GM18520 (cell line): ENCODE measurements around the gene CELA2B.
"Not testable (repeated sequence)": the region's sequence is repeated elsewhere in the genome, so short reads cannot be mapped to it uniquely, and the experiment has no call there.

Experiments
- ATAC-seq: cut with Tn5 transposase; IDR thresholded peaks from one replicate; pipeline ENCODE4 v1.9.1; 2021; ENCODE audit not compliant: unreplicated experiment

The CELA2B gene

GRCh38 chr1:15465674-15466073 is 10.2 kb upstream of the CELA2B start:
- ATAC-seq = no peak

- not testable (repeated sequence) for ATAC-seq
These were observed 8.8 kb upstream of the CELA2B start for GRCh38 chr1:15466955-15467625.

- no peak for ATAC-seq
These were observed 7.8 kb upstream of the CELA2B start for GRCh38 chr1:15468145-15468544.

GRCh38 chr1:15469361-15469760 is 6.5 kb upstream of the CELA2B start:
- no peak for ATAC-seq

GRCh38 chr1:15469821-15470448 is 6.0 kb upstream of the CELA2B start:
- ATAC-seq = not testable (repeated sequence)

GRCh38 chr1:15471067-15471466 is 4.8 kb upstream of the CELA2B start:
- ATAC-seq = not testable (repeated sequence)

GRCh38 chr1:15471723-15472122 is 4.2 kb upstream of the CELA2B start:
- ATAC-seq = not testable (repeated sequence)

GRCh38 chr1:15472587-15472986 is 3.3 kb upstream of the CELA2B start:
- no peak for ATAC-seq

GRCh38 chr1:15476927-15477326 is 1.0 kb downstream of the CELA2B start:
- no peak for ATAC-seq

GRCh38 chr1:15477646-15478212 is 1.8 kb downstream of the CELA2B start:
- no peak for ATAC-seq

- ATAC-seq = no peak
These were observed 3.9 kb downstream of the CELA2B start for GRCh38 chr1:15479654-15480347.

GRCh38 chr1:15482455-15482854 is 6.6 kb downstream of the CELA2B start:
- not testable (repeated sequence) for ATAC-seq

- not testable (repeated sequence) for ATAC-seq
These were observed 7.2 kb downstream of the CELA2B start for GRCh38 chr1:15482983-15483543.

GRCh38 chr1:15483971-15484370 is 8.1 kb downstream of the CELA2B start:
- ATAC-seq = no peak

GRCh38 chr1:15484443-15484842 is 8.5 kb downstream of the CELA2B start:
- ATAC-seq = not testable (repeated sequence)

- ATAC-seq = no peak
These were observed 9.7 kb downstream of the CELA2B start for GRCh38 chr1:15485636-15486035.

- not testable (repeated sequence) for ATAC-seq
These were observed 11.1 kb downstream of the CELA2B start for GRCh38 chr1:15486844-15487610.

GRCh38 chr1:15488371-15488770 is 12.5 kb downstream of the CELA2B start:
- ATAC-seq = no peak

GRCh38 chr1:15489052-15489736 is 13.3 kb downstream of the CELA2B start:
- no peak for ATAC-seq

- ATAC-seq = not testable (repeated sequence)
These were observed 15.1 kb downstream of the CELA2B start for GRCh38 chr1:15491010-15491409.
